Inferior parietal cortex (tissue), 1 donor: ENCODE measurements around the gene SLC33A1.
"Not testable (repeated sequence)": the region's sequence is repeated elsewhere in the genome, so short reads cannot be mapped to it uniquely, and the experiment has no call there.

Experiments used
- DNase-seq: peaks from one replicate; pipeline ENCODE4 v3.0.0-alpha.2; 2016; ENCODE audit errors: extremely low spot score

Gene SLC33A1

DNA sequence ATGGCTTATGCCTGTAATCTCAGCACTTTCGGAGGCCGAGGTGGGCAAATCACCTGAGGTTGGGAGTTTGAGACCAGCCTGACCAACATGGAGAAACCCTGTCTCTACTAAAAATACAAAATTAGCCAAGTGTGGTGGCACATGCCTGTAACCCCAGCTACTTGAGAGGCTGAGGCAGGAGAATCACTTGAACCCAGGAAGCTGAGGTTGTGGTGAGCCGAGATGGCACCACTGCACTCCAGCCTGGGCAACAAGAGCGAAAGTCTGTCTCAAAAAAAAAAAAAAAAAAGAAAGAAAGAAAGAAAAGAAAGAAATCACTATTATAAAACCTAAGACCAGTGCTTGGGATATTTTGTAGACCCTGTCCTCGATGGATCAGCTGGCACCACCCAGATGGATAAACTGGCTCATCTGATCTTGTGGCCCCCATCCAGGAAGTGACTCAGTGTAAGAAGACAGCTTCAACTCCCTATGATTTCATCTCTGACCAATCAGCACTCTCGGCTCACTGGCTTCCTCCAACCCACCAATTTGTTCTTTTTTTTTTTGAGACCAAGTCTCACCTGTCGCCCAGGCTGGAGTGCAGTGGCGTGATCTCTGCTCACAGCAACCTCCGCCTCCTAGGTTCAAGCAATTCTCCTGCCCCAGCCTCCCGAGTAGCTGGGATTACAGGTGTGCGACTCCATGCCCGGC lies 8.2 kb upstream of the SLC33A1 start:
- DNase-seq = not testable (repeated sequence)

DNA sequence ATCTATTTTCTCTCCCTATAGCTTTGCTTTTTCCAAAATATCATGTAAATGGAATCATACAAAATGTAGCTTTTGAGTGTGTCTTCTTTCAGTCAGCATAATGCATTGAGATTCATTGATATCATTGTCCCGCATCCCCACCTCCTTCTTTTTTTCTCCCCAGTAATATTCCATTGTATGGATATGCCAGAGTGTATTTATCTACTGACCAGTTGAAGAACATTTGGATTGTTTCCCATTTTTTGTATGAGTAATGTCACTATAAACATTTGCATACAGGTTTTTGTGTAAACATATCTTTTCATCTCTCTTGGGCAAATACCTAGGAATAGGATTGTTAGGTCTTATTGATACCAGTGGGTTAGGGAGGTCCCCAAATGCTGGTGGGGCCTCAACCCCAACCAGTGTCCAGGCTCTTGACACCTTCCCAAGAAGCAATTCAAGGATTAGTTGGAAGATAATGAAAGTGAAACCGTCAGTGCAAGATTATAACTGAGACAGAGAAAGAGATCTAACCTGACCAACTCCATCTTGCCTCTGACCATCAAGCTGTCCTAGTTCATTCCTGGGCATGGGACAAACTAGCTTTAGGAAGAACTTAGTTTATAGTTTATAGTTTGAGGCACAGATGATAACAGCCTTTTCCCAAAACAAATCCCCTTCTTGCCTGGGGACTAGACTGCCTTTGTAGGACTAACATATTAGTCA lies 7.4 kb upstream of the SLC33A1 start:
- DNase-seq = no peak

DNA sequence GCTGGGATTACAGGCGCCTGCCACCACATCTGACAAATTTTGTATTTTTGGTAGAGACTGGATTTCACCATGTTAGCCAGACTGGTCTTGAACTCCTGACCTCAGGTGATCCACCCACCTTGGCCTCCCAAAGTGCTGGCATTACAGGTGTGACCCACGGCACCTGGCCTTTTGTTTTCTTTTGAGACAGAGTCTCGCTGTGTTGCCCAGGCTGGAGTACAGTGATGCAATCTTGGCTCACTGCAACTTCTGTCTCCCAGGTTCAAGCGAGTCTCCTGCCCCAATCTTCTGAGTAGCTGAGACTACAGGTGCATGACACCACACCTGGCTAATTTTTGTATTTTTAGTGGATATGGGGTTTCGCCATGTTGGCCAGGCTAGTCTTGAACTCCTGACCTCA lies 6.2 kb upstream of the SLC33A1 start:
- not testable (repeated sequence) for DNase-seq

DNA sequence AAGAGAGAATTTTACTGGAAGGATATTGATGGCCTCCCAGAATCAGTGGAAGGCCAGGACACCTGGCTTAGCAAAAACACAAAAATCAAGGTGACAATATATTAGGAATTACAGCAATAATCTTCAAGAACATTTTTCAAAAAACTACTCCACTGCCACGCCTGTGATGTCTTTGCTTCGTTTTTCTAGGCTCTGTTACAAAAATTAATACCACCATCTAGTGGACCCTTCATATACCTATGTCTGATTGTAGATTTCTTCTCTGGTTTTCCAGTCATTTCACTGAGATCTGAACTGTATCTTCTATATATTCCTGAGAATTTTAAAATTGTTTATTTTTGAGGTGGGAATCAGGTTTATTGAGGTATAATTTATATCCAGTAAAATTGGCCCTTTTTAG lies 5.6 kb upstream of the SLC33A1 start:
- no peak for DNase-seq

DNA sequence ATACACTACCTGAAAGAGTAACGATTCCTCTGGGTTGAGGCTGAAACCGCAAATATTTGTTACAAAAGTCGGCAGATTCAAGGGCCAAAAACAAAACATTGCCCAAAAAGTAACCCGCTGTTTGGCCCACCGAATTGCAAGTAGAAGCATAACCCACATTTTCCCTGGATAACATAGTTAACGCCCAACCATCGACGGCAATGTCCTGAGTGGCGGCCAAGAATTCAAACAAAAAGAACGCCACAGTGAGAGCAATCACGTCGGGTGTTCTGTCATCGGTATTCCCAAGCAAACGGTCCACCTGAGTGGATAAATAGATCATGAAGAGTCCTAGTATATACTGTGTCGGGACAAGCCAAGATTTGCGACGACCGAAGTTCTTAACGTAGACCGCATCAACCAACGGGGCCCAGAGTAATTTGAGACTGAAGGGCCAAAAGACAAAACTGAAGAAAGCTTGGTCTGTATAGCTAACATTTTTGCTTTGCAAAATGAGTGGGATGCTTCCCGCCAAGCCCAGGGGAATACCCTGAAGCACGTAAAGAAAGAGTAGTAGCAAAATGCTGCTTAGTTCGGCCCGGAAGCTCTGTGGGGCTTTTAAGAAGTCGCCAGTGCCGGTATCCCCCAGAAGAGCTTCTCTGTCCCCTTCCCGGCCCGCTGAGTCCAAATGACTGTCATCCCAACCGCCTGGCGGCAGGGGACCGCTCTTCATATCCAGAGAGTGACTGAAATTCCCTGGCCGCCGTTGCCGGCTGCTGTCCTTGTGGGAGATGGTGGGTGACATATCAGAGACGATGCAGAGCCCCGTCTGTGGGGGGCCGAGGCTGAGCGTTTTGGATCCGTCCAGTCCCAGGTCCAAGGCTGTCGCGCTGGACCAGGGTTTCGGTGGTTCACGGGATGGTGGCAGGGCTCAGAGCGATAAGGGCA lies 750 bp downstream of the SLC33A1 start:
- DNase-seq = peak; percentile 17

DNA sequence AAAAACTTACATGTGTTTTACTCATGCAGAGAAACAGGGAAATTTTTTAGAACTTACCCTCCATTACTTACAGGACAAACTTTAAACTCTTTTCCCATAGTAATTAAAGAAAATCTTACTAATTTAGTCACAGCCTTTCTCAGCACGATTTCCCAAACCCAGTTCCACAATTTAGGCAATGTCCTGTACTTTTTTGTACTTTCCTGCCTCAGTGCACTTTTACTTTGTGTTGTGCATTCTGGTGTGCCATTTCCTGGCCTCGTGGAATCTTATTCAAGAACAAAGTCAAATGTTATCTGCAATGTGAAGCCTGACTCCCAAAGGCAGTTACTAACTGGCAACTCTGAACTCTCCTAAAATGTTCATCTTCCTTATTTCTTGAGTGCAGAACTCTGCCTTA lies 1.9 kb downstream of the SLC33A1 start:
- no peak for DNase-seq

DNA sequence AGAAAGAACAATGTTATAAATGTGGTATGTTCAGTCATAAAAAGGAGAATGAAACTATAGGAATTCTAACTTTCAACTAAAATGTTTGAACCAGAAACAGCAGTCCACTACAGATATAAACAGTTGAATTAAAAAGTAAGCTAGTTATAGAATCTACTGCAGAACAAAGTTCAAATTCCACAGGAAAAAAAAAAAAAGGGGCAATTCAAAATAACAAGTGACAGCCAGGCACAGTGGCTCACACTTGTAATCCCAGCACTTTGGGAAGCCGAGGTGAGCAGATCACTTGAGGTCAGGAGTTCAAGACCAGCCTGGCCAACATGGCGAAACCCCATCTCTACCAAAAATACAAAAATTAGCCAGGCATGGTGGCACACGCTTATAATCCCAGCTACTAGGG lies 4.8 kb downstream of the SLC33A1 start:
- DNase-seq = not testable (repeated sequence)

DNA sequence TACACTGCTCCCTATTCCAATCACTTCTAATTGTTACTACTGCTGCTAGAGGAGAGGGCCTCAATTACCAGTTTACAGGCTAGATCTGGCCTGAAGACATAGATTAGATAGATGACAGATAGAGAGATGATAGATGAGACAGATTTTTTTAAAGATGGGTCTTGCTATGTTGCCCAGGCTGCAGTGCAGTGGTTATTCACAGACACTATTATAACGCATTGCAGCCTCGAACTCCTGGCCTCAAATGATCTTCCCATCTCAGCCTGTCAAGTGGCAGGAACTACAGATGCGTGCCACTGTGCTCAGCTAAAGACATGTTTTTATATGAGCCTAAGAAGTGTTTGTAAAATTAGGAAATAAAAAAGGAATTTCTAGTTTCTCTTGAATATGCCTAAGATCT lies 6.2 kb downstream of the SLC33A1 start:
- DNase-seq = no peak

DNA sequence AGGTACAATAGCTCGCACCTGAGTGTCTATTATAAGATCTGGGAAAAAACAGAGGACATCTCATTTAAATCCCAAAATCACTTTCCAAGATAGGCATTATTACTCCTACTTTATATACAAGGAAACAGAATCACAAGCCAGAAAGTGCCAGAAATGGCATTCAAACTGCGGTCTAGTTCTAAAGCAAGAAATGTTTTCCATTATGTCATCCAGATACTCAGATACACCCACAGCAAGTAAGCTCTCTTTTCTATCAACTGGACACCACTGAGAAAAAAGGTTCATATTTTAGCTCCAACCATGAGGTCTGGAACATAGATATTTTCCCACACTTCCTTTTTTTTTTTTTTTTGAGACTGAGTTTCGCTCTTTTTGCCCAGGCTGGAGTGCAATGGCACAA lies 8.1 kb downstream of the SLC33A1 start:
- no peak for DNase-seq

DNA sequence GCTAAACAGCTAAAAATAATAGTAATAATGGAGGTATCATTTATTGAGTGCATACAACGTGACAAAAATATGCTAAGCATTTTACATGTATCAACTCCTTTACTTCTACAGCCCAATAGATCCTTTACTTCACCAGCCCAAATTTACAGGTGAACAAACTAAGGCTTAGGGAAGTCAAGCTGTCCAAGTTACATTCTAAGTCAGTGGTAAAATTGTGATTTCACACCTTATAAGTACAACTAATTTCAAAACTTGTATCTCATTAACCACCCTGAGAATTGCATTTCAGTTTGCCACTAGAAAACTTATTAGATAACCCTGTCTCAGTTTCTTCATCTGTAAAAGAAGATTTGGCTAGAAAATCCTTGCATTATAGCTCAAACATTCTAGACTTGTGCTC lies 10.7 kb downstream of the SLC33A1 start:
- DNase-seq = no peak

DNA sequence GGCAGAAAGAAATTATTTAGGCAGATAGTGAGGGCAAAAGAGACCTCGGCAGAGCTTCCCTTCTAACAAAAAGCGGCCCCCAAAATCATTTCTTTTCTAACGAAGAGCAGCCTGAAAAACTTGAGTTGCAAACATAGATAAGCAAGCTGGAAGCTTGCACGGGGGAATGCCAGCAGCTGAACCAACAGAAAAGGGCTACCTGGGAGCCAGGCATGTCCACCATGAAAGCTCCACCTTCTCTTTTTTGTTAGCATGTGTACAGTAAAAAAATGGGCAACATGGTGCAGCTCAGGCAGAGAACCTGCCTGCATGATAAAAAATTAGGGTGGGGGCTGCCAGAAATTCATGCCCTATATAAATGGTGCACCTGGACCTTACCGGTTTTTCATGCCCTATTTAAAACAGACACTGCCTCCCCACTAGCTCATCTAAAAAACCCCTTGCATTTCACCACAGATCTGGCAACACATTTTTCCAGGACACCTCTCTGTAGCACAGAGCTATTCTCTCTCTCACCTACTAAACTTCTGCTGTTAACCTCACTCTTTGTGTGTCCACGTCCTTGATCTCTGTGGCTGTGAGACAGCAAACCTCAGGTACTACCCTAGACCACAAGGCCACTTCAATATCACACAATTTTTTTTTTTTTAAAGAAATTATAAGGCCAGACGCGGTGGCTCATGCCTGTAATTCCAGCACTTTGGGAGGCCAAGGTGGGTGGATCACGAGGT lies 18.7 kb downstream of the SLC33A1 start:
- no peak for DNase-seq

DNA sequence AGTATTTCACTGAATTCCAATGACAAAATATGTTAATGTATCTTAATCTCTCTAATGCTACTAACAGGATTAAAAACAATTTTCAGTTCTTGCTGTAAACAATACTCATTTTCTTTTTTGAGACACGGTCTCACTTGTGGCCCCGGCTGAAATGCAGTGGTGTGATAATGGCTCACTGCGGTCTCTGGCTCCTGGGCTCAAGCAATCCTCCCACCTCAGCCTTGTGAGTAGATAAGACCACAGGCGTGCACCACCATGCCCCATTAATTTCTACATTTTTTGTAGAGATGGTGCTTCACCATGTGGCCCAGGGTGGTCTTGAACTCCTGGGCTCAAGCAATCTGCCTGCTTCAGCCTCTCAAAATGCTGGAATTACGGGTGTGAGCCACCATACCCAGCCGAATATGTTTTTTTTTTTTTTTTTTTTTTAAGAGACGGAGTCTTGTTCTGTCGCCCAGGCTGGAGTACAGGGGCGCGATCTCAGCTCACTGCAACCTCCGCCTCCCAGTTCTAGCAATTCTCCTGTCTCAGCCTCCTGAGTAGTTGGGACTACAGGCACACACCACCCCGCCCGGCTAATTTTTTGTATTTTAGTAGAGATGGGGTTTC lies 25.6 kb downstream of the SLC33A1 start:
- not testable (repeated sequence) for DNase-seq

DNA sequence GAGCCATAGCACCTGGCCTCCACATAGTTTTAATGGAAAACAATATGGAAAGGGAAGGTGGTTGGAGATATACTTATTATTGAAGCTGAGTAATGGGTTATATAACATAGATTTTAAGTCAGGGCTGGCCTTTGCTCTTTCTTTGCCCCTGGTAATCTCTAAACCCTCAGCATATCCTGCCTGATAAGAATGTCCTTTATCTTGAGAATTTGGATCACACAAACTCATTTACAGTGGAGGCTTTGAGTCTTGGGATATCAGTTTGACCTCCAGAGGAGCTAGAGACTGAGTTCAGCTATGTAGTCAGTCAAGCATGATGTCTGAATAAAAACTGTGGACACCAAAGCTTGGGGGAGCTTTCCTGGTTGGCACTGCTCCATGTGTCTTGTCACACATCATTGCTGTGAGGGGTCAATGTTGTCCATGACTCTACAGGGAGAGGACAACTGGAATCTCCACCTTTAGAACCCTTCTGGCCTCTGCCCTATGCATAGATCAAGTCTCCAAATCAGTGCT lies 39.1 kb downstream of the SLC33A1 start:
- no peak for DNase-seq

DNA sequence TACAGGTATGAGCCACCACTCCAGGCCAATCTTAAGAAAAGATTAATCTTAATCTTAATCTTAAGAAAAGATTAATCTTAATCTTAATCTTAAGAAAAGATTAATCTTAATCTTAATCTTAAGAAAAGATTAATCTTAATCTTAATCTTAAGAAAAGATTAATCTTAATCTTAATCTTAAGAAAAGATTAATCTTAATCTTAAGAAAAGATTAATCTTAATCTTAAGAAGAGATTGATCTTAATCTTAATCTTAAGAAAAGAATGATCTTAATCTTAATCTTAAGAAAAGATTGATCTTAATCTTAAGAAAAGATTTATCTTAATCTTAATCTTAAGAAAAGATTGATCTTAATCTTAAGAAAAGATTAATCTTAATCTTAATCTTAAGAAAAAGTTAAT lies 41.0 kb downstream of the SLC33A1 start:
- not testable (repeated sequence) for DNase-seq

DNA sequence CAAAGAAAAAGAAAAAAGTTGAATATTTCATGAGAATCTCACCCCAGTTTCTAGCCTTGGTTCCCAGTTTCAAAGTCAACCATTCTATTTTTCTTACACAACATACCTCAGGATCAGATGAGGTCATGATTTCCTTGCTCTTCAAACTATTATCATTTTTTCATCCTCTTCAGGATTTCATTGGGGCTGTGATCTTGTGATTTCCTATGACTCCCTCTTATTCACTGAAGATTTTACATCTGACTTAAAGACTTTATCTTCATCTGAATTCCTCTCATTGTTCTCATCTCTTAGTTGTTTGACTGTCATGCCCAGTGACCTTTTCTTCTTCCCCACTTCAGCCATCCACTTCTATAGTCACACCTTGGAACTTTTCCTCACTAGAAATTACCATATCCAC lies 45.0 kb downstream of the SLC33A1 start:
- no peak for DNase-seq

DNA sequence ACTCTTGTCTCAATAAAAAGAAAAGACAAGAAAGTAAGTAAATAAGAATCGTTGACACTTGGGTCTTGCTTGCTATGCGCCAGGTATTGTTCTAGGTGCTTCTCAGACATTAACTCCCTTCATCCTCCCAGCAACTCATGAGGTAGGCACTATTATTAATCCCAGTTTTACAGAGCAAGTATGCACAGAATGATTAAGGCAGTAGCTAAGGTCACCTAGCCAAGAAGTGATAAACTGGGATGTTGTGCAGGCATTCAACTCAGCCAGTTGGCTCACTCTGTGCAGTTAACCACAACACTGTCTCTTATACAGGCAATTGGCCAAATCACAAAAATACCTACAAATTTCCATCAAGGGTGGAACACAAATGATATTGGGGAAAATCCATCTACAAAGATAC lies 46.4 kb downstream of the SLC33A1 start:
- DNase-seq = no peak

DNA sequence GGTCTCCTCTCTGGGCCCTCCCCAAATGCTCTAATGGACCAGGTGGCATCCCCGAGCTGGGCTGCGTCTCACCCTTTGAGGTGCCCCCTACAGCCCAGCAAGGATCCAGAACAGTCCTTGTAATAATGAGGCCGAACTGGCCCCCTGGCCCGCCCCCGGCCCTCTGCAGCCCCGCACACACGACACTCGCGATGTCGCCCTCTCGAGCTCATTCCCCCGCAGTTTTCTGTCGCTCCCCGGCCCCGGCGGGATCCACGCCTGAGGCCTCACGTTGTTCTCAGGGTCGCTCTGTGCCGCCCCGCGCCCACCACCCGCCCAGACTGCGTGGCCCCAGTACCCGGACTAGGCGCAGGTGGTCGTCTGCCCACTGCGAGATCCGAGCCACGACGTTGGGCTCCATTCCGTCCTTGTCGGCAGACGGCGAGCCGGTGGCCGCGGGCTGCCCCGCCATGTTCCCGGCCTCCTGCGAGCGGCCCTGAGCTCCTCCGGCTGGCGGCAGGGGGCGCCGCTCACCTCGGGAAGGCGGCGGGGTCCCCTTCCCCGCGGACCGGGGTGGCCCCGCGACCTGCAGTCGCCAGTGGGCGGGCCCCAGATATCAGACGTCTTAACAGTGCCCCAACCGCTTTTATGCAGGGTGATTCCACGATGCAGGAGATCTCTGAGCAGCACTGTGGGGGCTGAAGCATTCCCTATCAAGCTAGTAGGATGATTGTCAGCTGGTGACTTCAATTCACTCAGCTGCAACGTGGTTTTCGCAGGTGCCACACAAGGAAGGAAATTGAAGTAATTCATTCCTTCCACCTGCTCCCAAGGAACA lies 48.2 kb downstream of the SLC33A1 start, which contains the start of gene C3orf33:
C3orf33 (minus strand) TSS at position 477 of the 817 bp plus-strand sequence; CDS start at position 451, 26 bp downstream.
- peak; percentile 78 for DNase-seq

DNA sequence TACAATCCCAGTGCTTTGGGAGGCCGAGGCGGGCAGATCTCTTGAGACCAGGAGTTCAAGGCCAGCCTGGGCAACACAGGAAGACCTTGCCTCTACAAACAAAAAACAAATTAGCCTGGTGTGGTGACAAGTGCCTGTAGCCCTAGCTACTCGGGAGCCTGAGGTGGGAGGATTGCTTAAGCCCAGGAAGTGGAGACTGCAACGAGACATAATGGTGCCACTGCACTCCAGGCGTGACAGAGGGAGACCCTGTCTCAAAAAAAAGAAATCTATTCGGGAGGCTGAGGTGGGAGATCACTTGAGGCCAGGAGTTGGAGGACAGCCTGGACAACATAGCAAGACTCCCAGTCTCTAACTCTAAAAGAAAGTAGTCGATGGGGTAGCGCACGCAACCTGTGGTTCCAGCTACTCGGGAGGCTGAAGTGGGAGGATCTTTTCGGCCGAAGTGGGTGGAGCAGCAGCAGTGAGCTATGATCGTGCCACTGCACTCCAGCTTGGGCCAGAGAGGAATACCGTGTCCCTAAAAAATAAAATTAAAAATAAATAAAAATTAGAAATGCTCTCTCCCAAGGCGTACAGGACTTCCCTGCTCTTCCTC lies 48.9 kb downstream of the SLC33A1 start:
- peak; percentile 49 for DNase-seq

DNA sequence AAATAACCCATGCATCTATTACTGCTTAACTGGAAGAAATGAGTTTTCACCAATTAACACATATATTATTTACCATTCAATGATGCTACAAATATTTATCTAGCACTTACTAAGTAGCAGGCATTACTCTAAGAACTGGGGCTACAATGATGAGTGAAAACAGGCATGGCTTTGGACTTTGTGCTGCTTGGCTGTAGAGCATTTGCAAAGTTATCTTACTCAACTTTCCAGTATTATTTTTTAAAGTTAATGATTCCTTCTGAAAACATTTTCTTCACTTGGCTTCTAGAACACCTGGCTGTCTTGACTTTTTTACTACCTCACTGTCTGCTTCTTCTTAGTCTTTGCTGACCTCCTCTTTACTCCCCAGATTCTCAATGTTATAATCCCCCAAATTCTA lies 49.9 kb downstream of the SLC33A1 start:
- no peak for DNase-seq

DNA sequence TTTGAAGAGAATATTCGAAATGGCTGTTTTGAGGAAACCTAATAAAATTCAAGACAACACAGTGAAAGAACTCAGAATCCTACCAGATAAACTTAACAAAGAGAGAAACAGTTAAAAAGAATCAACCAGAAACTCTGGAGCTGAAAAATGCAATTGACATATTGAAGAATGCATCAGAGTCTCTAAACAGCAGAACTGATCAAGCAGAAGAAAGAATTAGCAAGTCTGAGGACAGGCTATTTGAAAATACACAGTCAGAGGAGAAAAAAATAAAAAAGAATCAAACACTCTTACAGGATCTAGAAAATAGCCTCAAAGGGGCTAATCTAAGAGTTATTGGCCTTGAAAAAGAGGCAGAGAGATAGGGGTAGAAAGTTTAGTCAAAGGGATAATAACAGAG lies 61.7 kb downstream of the SLC33A1 start:
- DNase-seq = no peak
